Glomerular visceral epithelial cell (primary cell): ENCODE measurements around the gene FTO.

Experiments used
- DNase-seq: peaks from one replicate; pipeline ENCODE4 v3.0.0-alpha.2; 2016; ENCODE audit errors: extremely low spot score

The FTO gene

DNA sequence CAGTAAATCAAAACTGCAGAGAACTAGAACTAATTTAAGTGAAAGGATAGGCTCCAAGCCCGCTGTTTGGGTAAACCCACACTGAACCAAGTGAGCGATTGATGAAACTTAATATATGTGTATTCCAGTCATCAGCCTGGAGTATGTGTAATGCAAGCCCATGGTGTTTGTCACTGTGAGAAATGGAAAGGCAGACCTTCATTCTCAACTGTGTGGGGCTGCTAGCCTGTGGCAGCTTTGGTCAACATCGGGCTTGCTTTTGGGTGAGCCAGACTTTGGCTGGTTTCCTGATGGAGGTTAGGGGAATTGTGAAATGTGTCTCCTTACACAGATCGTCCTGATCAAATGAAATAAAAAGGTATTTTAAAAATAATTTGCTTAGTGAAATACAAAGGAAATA lies 302.7 kb downstream of the FTO start:
- DNase-seq, result no peak

- DNase-seq, result no peak
These were observed 303.5 kb downstream of the FTO start for GRCh38 chr16:54007504-54007903.

- no peak for DNase-seq
These were observed 305.7 kb downstream of the FTO start for GRCh38 chr16:54009464-54010176.

DNA sequence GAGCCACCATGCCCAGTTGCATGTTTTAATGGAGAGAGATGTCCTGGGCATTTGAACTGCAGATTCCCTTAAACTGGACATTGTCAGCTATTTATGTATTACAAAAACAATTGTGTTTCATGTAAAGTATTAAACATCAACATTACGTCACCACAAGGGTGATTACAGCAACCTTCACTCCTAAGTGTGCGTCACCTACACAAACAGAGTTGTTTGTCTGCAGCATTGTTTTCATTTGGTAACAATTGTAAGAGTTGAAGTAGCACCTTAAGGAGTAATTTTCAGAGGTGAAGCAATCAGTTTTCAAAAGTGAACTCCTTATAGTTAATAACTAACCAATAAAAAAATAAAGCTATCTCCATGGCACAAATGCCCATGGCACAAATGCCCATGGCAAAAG lies 311.2 kb downstream of the FTO start:
- no peak for DNase-seq

DNA sequence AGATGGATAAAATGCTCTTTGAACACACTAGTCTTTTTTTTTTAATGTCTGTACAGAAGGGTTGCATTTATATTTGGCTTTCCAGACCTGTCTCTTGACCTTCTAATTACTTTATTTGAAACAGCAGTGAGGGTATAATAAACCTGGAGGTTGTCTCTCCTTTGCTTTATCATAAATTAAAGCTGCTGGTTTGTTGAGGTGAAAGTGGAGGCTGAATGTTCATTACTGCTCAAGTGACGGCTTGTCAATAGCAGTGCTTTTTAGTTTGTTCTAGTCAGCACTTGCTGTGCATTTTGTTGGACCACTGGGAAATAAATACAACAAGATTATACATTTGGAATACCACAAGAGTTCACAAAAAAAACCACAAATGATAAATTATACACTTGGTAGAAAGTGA lies 318.4 kb downstream of the FTO start:
- no peak for DNase-seq

- no peak for DNase-seq
These were observed 322.5 kb downstream of the FTO start for GRCh38 chr16:54026456-54026855.

- no peak for DNase-seq
These were observed 323.1 kb downstream of the FTO start for GRCh38 chr16:54027062-54027461.

GRCh38 chr16:54027558-54027957 lies 323.6 kb downstream of the FTO start:
- DNase-seq, result no peak

DNA sequence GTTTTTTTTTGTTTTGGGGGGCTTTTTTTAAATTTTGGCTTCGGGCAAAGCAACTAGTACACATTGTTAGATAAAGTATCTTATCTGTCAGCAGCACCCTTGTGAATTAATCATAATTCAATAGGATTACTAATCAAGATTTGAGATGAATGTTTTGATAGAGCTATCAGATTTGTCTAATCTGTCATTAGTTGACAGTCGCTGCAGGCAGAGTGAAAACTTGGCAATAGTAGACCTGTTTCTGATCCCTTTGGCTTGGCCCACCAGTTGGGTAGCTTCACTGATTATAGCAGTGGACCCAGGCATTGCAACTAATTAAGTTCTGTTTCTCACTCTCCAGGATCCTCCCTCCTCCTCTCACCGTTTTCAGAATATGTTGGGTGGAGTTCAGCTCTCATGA lies 324.0 kb downstream of the FTO start:
- no peak for DNase-seq

DNA sequence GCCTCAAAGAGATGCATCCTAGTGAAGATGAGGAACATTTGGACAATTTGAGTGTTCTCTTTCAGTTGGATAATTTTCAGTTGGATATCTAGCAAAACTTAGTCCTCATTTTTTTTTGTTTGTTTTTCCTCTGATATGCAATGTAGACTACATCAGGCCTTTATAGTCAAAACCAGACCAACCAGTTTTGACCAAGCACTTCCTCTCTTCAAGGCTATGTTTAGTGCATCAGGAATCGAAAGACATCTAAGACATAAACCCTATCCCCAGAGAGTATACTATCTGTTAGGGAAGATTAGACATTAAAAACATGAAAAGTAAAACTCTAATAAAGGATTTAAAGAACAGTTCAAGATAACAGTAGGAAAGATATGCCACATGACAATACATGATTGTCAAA lies 326.5 kb downstream of the FTO start:
- DNase-seq, result no peak

- DNase-seq, result no peak
These were observed 327.3 kb downstream of the FTO start for GRCh38 chr16:54031107-54031760.

DNA sequence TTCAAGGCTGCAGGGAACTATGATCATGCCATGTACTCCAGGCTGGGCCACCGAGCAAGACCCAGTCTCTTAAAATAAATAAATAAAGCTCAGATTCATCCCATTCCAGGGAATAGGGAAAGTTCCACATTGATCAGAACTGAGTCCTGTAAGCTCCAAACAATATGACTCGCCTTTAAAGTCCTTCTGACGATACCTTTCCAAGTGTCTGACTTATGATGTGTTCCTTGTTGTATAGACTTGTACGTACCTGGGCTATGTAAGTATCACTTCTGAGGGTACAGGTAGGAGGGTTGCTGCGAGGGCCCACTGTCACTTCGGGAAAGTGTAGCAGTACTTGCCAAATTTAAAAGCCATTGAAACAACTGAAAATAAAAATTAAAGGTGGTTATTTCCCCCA lies 329.8 kb downstream of the FTO start:
- no peak for DNase-seq

DNA sequence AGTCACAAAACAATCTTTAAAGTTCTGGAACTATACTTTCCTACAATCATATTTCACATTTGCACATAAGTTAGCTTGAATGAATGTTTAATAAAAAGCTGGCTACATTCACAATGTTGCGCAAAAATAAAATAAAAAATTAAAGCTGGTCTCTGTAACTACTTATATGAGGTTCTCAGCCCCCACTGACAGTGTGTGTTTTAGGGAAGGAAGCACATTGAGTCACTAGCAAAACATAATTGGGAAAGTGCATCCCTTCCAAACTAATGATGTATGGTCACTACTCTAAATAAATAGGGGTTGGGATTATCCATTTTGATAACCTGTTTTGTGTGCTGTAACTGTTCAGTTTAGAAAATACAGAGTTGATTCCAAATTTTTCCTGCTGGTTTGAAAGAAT lies 330.7 kb downstream of the FTO start:
- no peak for DNase-seq

- no peak for DNase-seq
These were observed 336.5 kb downstream of the FTO start for GRCh38 chr16:54040480-54040879.

GRCh38 chr16:54040975-54041374 lies 337.0 kb downstream of the FTO start:
- DNase-seq, result no peak

- no peak for DNase-seq
These were observed 344.9 kb downstream of the FTO start for GRCh38 chr16:54048586-54049495.

GRCh38 chr16:54049591-54050458 lies 345.9 kb downstream of the FTO start:
- DNase-seq, result no peak

GRCh38 chr16:54050459-54051210 lies 346.7 kb downstream of the FTO start:
- DNase-seq, result no peak

DNA sequence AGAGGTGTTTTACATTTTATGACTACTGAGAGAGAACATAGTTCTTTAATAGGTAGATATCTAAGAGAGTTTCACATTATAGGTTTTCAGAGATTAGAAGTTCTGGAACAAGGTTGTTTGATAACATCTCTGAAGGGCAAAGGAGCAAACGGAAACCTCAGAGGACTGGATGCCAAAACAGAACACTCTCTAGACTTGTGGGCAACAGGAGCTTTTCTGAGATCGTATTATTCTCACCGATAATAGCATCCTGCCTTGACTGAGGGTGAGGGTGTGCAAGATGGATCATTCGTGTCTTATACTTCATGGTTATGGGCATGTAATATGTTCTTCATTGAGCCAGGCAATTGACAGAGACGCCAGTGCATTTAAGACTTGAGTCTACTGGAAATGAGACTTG lies 347.9 kb downstream of the FTO start:
- no peak for DNase-seq

- DNase-seq, result no peak
These were observed 348.3 kb downstream of the FTO start for GRCh38 chr16:54052271-54052670.
